ENCODE results near the gene WNT10A. TPM values are rescaled to one million over a fixed set of nuclear protein-coding genes. Genes with fewer than 3 reads are reported as not detected.

The WNT10A gene
- total RNA-seq, 2 donors from 2014 or later = 0.44 to 0.61 TPM

- no peak for TF ChIP-seq CTCF (IDR thresholded peaks at IDR 0.05)
- no peak overlapping the region for H3K4me3 ChIP-seq
- H3K9ac ChIP-seq (ENCODE audit: low read depth in 2 of 2, low read length in 2 of 2) = no peak overlapping the region
- intact Hi-C loops (cut with DNase I) = no loop called here
- no peak overlapping the region for H3K27ac ChIP-seq
- no peaks in the 10 kb centered on the region for H3K4me1 ChIP-seq
- no peaks in the 10 kb centered on the region for H3K36me3 ChIP-seq
- H3K9me3 ChIP-seq = no peaks in the 10 kb centered on the region
- no peak for DNase-seq
- H3K27me3 ChIP-seq = peaks cover 48% of the 10 kb centered on the region
Measured at GRCh38 chr2:218855305-218856166, 25.1 kb upstream of the WNT10A start.

GRCh38 chr2:218856167-218856895 is 24.3 kb upstream of the WNT10A start:
- no peak for DNase-seq
- Histone ChIP-seq H3K36me3 (no peaks in the 10 kb centered on the region), H3K4me3 (no peak overlapping the region), H3K27me3 (peaks cover 55% of the 10 kb centered on the region), H3K27ac (no peak overlapping the region), H3K9ac (ENCODE audit: low read depth in 2 of 2, low read length in 2 of 2) (no peak overlapping the region), H3K4me1 (no peaks in the 10 kb centered on the region), H3K9me3 (no peaks in the 10 kb centered on the region)
- intact Hi-C loops (cut with DNase I) = no loop called here
- TF ChIP-seq CTCF (IDR thresholded peaks at IDR 0.05) = no peak

- DNase-seq = no peak
- Histone ChIP-seq H3K36me3 (no peaks in the 10 kb centered on the region), H3K27me3 (peaks cover 61% of the 10 kb centered on the region), H3K27ac (no peak overlapping the region), H3K4me3 (no peak overlapping the region), H3K9me3 (no peaks in the 10 kb centered on the region), H3K4me1 (no peaks in the 10 kb centered on the region), H3K9ac (ENCODE audit: low read depth in 2 of 2, low read length in 2 of 2) (no peak overlapping the region)
- intact Hi-C loops (cut with DNase I) = no loop called here
- no peak for TF ChIP-seq CTCF (IDR thresholded peaks at IDR 0.05)
Measured at GRCh38 chr2:218856896-218857243, 23.8 kb upstream of the WNT10A start.

DNA sequence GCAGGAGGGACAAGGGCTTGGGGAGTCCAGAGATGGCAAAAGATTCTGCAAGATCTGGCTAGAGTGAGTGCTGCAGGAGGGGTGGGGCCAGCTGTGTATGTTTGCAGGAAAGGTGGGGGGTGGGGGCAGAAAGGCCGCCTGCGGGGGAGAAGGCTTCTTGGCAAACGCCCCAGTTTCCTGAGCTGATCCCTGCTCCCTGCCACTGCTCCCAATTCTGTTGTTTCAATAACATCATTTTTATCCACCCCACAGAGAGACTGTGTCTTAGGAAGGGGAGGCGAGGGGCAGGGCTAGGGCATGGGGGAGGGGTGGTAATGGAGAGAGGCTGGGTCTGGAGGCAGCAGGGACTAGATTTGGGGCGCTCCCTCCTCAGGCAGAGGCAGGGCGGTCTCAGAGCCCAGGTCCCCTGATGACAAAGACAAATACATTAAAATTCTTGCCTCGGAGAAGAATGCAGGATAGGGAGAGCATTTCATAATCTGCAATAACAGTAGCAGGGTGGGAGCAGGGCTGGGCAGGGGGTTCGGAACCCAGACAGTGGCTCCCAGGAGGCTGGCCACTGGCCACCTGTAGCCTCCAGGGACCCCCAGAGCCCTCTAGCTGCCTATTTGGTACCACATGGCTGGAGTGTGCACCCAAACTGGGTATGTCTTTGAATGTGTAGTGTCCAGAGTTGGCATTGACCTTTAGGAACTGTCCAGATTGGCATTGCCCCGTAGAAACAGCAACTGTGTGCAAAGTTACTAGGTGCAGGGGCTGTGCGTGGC is 23.1 kb upstream of the WNT10A start:
- no peaks in the 10 kb centered on the region for H3K4me1 ChIP-seq
- TF ChIP-seq CTCF (IDR thresholded peaks at IDR 0.05) = no peak
- peaks cover 66% of the 10 kb centered on the region for H3K27me3 ChIP-seq
- H3K9ac ChIP-seq (ENCODE audit: low read depth in 2 of 2, low read length in 2 of 2) = no peak overlapping the region
- no peak overlapping the region for H3K4me3 ChIP-seq
- intact Hi-C loops (cut with DNase I) = no loop called here
- no peaks in the 10 kb centered on the region for H3K9me3 ChIP-seq
- DNase-seq = no peak
- no peak overlapping the region for H3K27ac ChIP-seq
- H3K36me3 ChIP-seq = no peaks in the 10 kb centered on the region

DNA sequence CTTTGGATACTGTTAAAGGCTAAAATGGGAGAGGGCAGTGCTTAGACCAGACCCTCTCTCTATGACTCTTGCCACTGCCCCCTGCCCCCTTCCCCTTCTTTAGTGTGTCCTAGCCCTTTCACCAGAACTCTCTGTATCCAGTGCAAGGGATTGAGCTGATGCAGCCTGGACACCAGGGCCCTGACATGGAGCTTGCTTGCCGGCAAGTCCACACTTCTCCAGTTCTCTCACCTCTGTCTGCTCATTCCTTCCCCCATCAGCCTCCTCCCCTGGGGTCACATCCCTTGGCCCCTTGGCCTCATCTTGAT is 22.6 kb upstream of the WNT10A start:
- Histone ChIP-seq H3K27ac (no peak overlapping the region), H3K9me3 (no peaks in the 10 kb centered on the region), H3K4me1 (no peaks in the 10 kb centered on the region), H3K4me3 (no peak overlapping the region), H3K36me3 (no peaks in the 10 kb centered on the region), H3K9ac (ENCODE audit: low read depth in 2 of 2, low read length in 2 of 2) (no peak overlapping the region), H3K27me3 (peaks cover 65% of the 10 kb centered on the region)
- DNase-seq = no peak
- TF ChIP-seq CTCF (IDR thresholded peaks at IDR 0.05) = no peak
- intact Hi-C loops (cut with DNase I) = no loop called here

Measured in colonic mucosa (tissue), 4 donors.